Measurements from ENCODE around the gene XPNPEP1.
"Not testable (repeated sequence)": the region's sequence is repeated elsewhere in the genome, so short reads cannot be mapped to it uniquely, and the experiment has no call there.

XPNPEP1 gene

GRCh38 chr10:109924087-109924486, 776 bp upstream of the XPNPEP1 start:
- DNase-seq (ENCODE audit: low read depth) = no peak

DNA sequence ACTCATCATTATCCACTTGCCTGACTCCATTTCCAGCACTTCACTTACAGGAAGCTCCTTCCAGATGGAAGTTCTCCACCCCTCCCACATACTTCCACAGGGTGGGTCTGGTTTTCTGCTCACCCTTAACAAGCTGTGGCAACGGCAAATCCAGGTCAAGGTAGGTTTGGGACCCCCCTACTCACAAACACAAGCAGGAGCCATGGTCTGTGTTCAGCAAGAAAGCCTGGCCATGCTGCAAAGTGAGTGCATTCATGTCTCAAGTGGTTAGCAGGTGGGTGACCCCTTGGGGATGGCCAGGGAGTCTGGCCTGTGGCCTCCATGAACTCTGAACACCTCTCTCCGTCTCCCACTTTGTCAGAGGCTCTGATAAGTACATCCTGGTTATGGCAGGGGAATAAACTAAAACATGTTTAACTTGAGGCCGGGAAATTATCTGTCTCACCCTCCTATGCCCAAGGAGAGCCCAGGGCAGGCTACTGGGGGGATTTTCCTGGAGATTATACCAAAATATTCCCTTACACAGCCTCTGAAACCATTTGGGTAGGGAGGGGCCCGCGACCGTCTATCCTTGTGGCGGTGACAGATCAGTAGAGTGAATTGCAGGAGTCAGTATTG, 844 bp downstream of the XPNPEP1 start:
- no peak for DNase-seq (ENCODE audit: low read depth)

DNA sequence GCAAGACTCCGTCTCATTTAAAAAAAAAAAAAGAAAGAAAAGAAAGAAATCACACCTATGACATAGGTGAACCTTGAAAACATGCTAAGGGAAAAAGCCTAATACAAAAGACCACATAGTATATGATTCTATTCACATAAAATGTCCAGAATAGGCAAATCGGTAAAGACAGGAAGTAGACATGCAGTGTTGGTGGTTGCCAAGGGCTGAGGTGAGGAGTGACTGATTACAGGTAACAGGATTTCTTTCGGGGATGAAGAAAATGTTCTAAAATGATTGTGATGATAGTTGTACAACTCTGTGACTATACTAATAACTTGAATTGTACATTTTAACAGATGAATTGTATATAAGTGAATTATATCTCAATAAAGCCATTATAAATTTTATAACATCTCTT, 3.3 kb downstream of the XPNPEP1 start:
- DNase-seq (ENCODE audit: low read depth) = no peak

- DNase-seq (ENCODE audit: low read depth) = no peak
Observed at GRCh38 chr10:109919220-109919619, 4.1 kb downstream of the XPNPEP1 start.

DNA sequence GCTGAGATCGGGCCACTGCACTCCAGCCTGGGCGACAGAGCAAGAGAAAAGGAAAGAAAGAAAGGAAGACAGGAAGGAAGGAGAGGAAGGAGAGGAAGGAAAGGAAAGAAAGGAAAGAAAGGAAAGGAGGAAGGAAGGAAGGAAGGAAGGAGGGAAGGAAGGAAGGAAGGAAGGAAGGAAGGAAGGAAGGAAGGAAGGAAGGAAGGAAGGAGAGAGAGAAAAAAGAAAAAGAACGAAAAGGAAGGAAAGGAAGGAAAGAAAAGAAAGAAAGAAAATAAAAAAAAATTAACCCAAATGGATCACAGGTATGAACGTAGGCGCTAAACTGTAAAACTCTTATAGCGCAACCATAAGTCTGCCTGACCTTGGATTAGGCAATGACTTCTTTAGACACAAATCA, 4.6 kb downstream of the XPNPEP1 start:
- not testable (repeated sequence) for DNase-seq (ENCODE audit: low read depth)

GRCh38 chr10:109915566-109915965, 7.7 kb downstream of the XPNPEP1 start:
- no peak for DNase-seq (ENCODE audit: low read depth)

DNA sequence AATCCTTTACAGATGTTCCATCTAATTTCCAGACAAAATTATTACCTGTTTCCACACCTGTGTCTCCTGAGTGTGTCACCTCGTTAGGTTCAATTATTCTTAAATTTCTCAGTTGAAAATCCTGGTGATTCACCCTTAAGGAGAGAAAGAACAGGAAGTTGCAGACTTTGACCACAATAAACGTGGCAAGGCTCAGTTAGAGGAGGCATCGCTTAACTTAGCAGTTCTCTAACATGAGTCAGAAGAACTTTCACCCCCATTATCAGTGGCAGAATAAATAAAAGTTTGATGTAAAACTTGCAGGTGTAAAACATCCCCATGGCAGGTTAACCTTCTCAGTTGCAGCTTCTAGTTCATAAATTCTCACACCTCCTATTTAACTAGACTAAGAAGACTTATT, 8.3 kb downstream of the XPNPEP1 start:
- no peak for DNase-seq (ENCODE audit: low read depth)

- DNase-seq (ENCODE audit: low read depth) = no peak
Observed at GRCh38 chr10:109913306-109913892, 9.9 kb downstream of the XPNPEP1 start.

- no peak for DNase-seq (ENCODE audit: low read depth)
Observed at GRCh38 chr10:109912335-109913281, 10.7 kb downstream of the XPNPEP1 start.

DNA sequence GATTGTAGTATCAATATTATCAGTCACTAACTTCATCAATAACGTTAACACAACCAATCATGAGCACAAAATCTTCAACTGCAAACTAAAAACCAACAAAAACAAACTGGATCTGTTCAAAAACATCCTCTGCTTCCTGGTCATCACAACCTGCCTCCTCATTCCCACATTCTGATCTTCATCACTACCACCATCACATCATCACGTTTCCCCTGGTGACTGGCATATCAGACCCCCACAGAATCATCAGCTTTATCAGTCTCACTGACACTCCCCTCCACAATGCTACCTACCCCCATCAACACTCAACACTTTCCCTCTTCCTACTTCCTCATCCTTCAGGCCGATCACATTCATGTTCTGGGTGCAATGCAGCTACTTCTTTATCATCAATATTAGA, 11.4 kb downstream of the XPNPEP1 start:
- DNase-seq (ENCODE audit: low read depth) = no peak

DNA sequence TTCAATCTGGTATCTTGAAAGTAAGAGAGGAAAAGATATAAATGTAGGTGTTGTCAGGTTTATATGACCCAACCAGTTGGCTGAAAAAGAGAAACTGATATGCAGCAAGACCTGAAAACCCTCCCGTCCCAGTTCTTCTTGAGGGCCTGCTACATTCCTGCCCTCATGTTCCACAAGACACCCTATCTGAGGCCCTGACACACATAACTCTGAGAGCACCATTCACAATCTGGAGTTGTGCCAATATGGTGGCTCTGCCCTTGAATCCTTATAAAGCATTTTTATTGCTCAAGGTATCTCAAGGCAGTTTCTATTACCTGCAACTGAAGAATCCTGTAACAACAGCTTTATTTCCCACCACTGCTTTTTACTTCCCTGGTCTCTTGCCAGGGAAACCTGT, 17.0 kb downstream of the XPNPEP1 start:
- DNase-seq (ENCODE audit: low read depth) = no peak

- DNase-seq (ENCODE audit: low read depth) = no peak
Observed at GRCh38 chr10:109904397-109904796, 18.9 kb downstream of the XPNPEP1 start.

- DNase-seq (ENCODE audit: low read depth) = no peak
Observed at GRCh38 chr10:109902992-109903947, 20.0 kb downstream of the XPNPEP1 start.

DNA sequence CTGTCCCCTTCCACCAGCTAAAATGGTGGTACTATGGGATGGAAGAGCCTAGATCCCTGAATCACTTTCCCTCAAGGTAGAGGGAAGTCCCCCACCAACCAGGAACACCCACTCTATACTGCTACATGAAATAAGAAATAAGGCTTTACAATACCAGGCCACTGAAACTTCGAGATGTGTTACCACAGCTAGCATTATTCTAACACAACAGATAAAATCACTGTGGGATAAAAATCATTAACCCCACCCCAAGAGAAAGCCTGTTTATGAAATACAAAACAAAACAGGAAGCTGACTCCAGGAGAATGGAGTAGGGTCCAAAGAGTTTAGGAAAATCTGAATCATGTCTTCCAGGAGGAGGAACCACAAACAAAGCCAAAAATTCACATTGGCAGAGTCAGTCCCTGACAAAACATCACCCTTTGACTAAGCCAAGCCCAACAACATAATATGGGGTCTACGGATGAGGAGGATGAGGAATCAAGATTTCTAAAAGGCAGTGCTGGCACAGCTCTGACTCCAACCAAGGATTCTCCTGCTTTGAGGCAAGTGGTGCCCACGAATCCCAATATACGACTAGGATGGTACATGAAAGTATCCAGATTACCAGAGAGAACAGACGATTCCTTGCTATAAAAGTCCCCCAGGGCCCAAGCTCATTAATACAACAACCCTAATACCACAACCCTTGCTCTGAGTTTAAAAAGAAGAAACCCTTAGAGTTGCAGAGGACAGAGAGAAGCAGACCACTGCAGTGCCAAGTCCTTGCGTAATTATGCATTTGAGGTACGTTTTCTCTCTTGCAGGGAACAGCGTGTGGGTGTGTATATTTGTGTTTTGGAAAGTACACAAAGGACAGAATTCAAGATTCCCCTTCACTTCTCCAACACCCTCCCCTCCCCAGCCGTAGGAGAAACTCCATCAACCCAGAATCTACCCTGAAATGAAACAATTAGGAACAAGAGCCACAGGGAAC, 23.7 kb downstream of the XPNPEP1 start:
- no peak for DNase-seq (ENCODE audit: low read depth)

DNA sequence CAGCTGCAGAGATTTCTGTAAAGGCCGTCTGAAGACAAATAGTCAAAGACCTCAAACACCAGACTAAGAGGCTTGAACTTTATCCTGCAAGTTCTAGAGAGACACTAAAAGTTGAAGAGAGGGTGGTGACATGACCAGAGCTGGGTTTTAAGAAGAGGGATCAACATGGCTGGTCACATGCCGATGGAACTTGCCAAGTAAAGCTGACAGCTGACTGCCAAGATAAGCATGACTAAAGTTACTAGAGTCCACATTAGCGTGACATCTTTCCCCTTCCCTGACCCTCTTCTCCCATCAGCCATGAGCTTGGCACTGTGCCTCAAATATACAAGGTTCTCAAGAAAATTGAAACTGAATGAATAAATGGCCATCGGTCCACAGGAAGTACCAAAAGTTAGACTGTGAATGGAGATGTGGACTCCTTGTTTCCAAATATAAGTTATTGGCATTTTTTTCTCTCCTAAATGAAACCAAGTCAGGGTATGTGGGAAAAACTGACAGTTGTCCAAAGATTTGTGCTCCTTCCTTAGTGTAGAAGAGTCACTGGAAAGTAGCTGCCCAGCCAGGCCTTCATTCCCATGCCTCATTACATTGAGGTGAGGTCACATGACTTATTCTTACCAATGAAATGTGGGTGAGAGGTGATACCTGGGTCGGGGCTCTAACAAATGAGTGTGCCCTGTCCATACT, 24.5 kb downstream of the XPNPEP1 start:
- DNase-seq (ENCODE audit: low read depth) = no peak

- DNase-seq (ENCODE audit: low read depth) = no peak
Observed at GRCh38 chr10:109898007-109898406, 25.3 kb downstream of the XPNPEP1 start.

- DNase-seq (ENCODE audit: low read depth) = no peak
Observed at GRCh38 chr10:109895848-109896247, 27.5 kb downstream of the XPNPEP1 start.

DNA sequence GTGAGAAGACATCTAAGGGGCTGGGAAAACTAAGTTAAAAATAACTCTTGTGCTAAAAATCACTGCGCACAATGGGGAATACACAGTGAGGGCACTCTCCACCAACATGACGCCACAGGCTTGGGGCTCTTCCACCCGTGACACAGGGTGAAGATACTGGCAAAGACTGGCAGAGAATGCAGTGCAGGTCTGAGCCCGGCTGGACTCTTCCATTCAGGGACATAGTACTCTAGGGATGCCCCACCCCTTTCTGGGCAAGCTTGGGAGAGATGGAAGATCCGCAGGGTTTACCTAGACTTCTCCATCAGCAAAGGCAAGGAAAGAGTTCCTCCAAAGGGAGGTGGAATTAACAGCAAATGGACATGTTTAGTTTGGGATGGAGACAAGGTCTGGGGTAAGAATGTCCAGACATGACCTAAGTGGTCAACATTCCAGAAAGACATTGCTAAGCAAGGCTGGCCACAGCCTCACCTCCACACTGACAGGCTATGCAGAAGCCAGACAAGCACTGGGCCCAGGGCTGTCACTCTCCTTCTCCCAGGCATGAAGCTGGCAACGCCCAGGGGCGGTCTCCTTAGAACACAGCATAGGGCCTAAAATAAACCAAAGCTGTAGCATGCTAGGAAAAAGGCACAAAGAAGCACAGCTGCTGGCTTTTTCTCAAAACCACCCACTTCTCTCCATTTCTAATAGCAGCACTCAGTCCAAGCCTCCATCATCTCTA, 28.1 kb downstream of the XPNPEP1 start:
- no peak for DNase-seq (ENCODE audit: low read depth)

- DNase-seq (ENCODE audit: low read depth) = no peak
Observed at GRCh38 chr10:109894516-109894915, 28.8 kb downstream of the XPNPEP1 start.

Data from GM04503 (cell line).